Measurements from ENCODE around the gene PLEKHA5.
"Not testable (repeated sequence)": the region's sequence is repeated elsewhere in the genome, so short reads cannot be mapped to it uniquely, and the experiment has no call there.

GRCh38 chr12:19350850-19351249, 221.3 kb downstream of the PLEKHA5 start:
- TF ChIP-seq POLR2A, CTCF (IDR thresholded peaks at IDR 0.05): not testable (repeated sequence)
